MG63 (cell line): Measurements from ENCODE around the gene TBC1D1. TPM values are rescaled to one million over a fixed set of nuclear protein-coding genes. Genes with fewer than 3 reads are reported as not detected.

Experiments used
- DNase-seq: peaks from one replicate; pipeline ENCODE4 v3.0.0-alpha.2; 2020
- H3K27me3 ChIP-seq: fragments of 250-450 bp; sonication (Bioruptor Pico); 2 replicates; pipeline ENCODE4 v1.5.1; 2020; ENCODE audit warnings: mild to moderate bottlenecking, moderate library complexity
- H3K36me3 ChIP-seq: fragments of 250-450 bp; sonication (Bioruptor Pico); 2 replicates; pipeline ENCODE4 v1.5.1; 2020; ENCODE audit warnings: mild to moderate bottlenecking, moderate library complexity
- H3K4me3 ChIP-seq: fragments of 250-450 bp; sonication (Bioruptor Pico); 2 replicates; pipeline ENCODE4 v1.5.1; 2020; ENCODE audit warnings: mild to moderate bottlenecking, moderate library complexity
- H3K9me3 ChIP-seq: fragments of 250-450 bp; sonication (Bioruptor Pico); 2 replicates; pipeline ENCODE4 v1.5.1; 2020; ENCODE audit warnings: mild to moderate bottlenecking, moderate library complexity
- total RNA-seq: library from RNA; depleted of rRNA; stranded (reverse); fragments of >200 nt; shearing (Covaris generic); gene quantifications from 2 replicates; pipeline ENCODE4 v1.2.3, GENCODE V29; 2014; ENCODE audit warnings: low replicate concordance

Gene TBC1D1
- total RNA-seq, 1 experiment from 2014 or later: 15.5 TPM

- H3K36me3 ChIP-seq: no peaks in the 10 kb centered on the region
- H3K9me3 ChIP-seq: no peaks in the 10 kb centered on the region
- DNase-seq: no peak
- H3K4me3 ChIP-seq: no peak overlapping the region
- H3K27me3 ChIP-seq: no peaks in the 10 kb centered on the region
Measured at GRCh38 chr4:38100474-38101255, 209.8 kb downstream of the TBC1D1 start.

GRCh38 chr4:38101563-38101962 lies 210.7 kb downstream of the TBC1D1 start:
- no peak overlapping the region for H3K4me3 ChIP-seq
- H3K27me3 ChIP-seq: no peaks in the 10 kb centered on the region
- H3K9me3 ChIP-seq: no peaks in the 10 kb centered on the region
- no peaks in the 10 kb centered on the region for H3K36me3 ChIP-seq
- no peak for DNase-seq

GRCh38 chr4:38102957-38103588 lies 212.2 kb downstream of the TBC1D1 start:
- Histone ChIP-seq H3K27me3 (no peaks in the 10 kb centered on the region), H3K9me3 (no peaks in the 10 kb centered on the region), H3K36me3 (no peaks in the 10 kb centered on the region), H3K4me3 (no peak overlapping the region)
- DNase-seq: no peak

- no peaks in the 10 kb centered on the region for H3K36me3 ChIP-seq
- H3K4me3 ChIP-seq: no peak overlapping the region
- no peak for DNase-seq
- no peaks in the 10 kb centered on the region for H3K27me3 ChIP-seq
- no peaks in the 10 kb centered on the region for H3K9me3 ChIP-seq
Measured at GRCh38 chr4:38105475-38106220, 214.8 kb downstream of the TBC1D1 start.

GRCh38 chr4:38106311-38106710 lies 215.4 kb downstream of the TBC1D1 start:
- Histone ChIP-seq H3K9me3 (no peaks in the 10 kb centered on the region), H3K4me3 (no peak overlapping the region), H3K27me3 (no peaks in the 10 kb centered on the region), H3K36me3 (no peaks in the 10 kb centered on the region)
- DNase-seq: no peak

- no peaks in the 10 kb centered on the region for H3K27me3 ChIP-seq
- H3K36me3 ChIP-seq: no peaks in the 10 kb centered on the region
- no peak for DNase-seq
- no peaks in the 10 kb centered on the region for H3K9me3 ChIP-seq
- no peak overlapping the region for H3K4me3 ChIP-seq
Measured at GRCh38 chr4:38106886-38107514, 216.1 kb downstream of the TBC1D1 start.

GRCh38 chr4:38107818-38108217 lies 216.9 kb downstream of the TBC1D1 start:
- no peaks in the 10 kb centered on the region for H3K27me3 ChIP-seq
- no peak for DNase-seq
- H3K4me3 ChIP-seq: no peak overlapping the region
- H3K36me3 ChIP-seq: no peaks in the 10 kb centered on the region
- H3K9me3 ChIP-seq: no peaks in the 10 kb centered on the region

- H3K4me3 ChIP-seq: no peak overlapping the region
- no peak for DNase-seq
- H3K36me3 ChIP-seq: no peaks in the 10 kb centered on the region
- H3K9me3 ChIP-seq: no peaks in the 10 kb centered on the region
- no peaks in the 10 kb centered on the region for H3K27me3 ChIP-seq
Measured at GRCh38 chr4:38109370-38109769, 218.5 kb downstream of the TBC1D1 start.

- H3K4me3 ChIP-seq: no peak overlapping the region
- no peaks in the 10 kb centered on the region for H3K27me3 ChIP-seq
- no peaks in the 10 kb centered on the region for H3K9me3 ChIP-seq
- no peaks in the 10 kb centered on the region for H3K36me3 ChIP-seq
- DNase-seq: no peak
Measured at GRCh38 chr4:38109896-38110295, 219.0 kb downstream of the TBC1D1 start.

GRCh38 chr4:38111024-38111423 lies 220.1 kb downstream of the TBC1D1 start:
- DNase-seq: no peak
- Histone ChIP-seq H3K4me3 (no peak overlapping the region), H3K27me3 (no peaks in the 10 kb centered on the region), H3K9me3 (no peaks in the 10 kb centered on the region), H3K36me3 (no peaks in the 10 kb centered on the region)

- Histone ChIP-seq H3K4me3 (no peak overlapping the region), H3K9me3 (no peaks in the 10 kb centered on the region), H3K36me3 (no peaks in the 10 kb centered on the region), H3K27me3 (no peaks in the 10 kb centered on the region)
- DNase-seq: no peak
Measured at GRCh38 chr4:38111717-38112116, 220.8 kb downstream of the TBC1D1 start.

- Histone ChIP-seq H3K27me3 (no peaks in the 10 kb centered on the region), H3K9me3 (no peaks in the 10 kb centered on the region), H3K36me3 (no peaks in the 10 kb centered on the region), H3K4me3 (no peak overlapping the region)
- DNase-seq: no peak
Measured at GRCh38 chr4:38113132-38113531, 222.2 kb downstream of the TBC1D1 start.

- H3K27me3 ChIP-seq: no peaks in the 10 kb centered on the region
- H3K4me3 ChIP-seq: no peak overlapping the region
- no peak for DNase-seq
- H3K9me3 ChIP-seq: no peaks in the 10 kb centered on the region
- no peaks in the 10 kb centered on the region for H3K36me3 ChIP-seq
Measured at GRCh38 chr4:38113551-38113950, 222.7 kb downstream of the TBC1D1 start.

GRCh38 chr4:38114386-38115150 lies 223.7 kb downstream of the TBC1D1 start:
- H3K27me3 ChIP-seq: no peaks in the 10 kb centered on the region

GRCh38 chr4:38115601-38116000 lies 224.7 kb downstream of the TBC1D1 start:
- Histone ChIP-seq H3K36me3 (no peaks in the 10 kb centered on the region), H3K27me3 (no peaks in the 10 kb centered on the region), H3K4me3 (no peak overlapping the region), H3K9me3 (no peaks in the 10 kb centered on the region)
- no peak for DNase-seq

More at GRCh38 chr4:38114386-38115150, 223.7 kb downstream of the TBC1D1 start:
- H3K9me3 ChIP-seq: no peaks in the 10 kb centered on the region
- no peak for DNase-seq
- H3K36me3 ChIP-seq: no peaks in the 10 kb centered on the region
- no peak overlapping the region for H3K4me3 ChIP-seq

- no peaks in the 10 kb centered on the region for H3K27me3 ChIP-seq
- H3K9me3 ChIP-seq: no peaks in the 10 kb centered on the region
- no peaks in the 10 kb centered on the region for H3K36me3 ChIP-seq
- H3K4me3 ChIP-seq: no peak overlapping the region
- DNase-seq: no peak
Measured at GRCh38 chr4:38117591-38117990, 226.7 kb downstream of the TBC1D1 start.
